Activated CD8-positive, alpha-beta T cell treated with anti-CD3 and anti-CD28 coated beads for 36 hours (primary cell): ENCODE measurements around the gene ASIC1. TPM values are rescaled to one million over a fixed set of nuclear protein-coding genes. Genes with fewer than 3 reads are reported as not detected.

Source experiments
- ATAC-seq: fragments of 200-7000 bp; cut with Tn5 transposase; one replicate; pipeline ENCODE4 v1.10.0; 2021; ENCODE audit warnings: mild to moderate bottlenecking, moderate library complexity
- CTCF ChIA-PET: fragments of 350-600 bp; sonication (Branson Sonifier 250); formaldehyde crosslinking; loops from one replicate; lab custom pipeline; 2021; ENCODE audit warnings: antibody characterized with exemption; lab: Charles Lee
- POLR2A ChIA-PET: fragments of 350-600 bp; sonication (Branson Sonifier 250); formaldehyde crosslinking; loops from one replicate; lab custom pipeline; 2021; ENCODE audit warnings: antibody characterized with exemption; lab: Charles Lee
- DNase-seq: peaks from one replicate; pipeline ENCODE4 v3.0.0-alpha.2; 2020
- H3K27ac Mint-ChIP-seq: one replicate; pipeline ENCODE4 v1.8.0; 2021; ENCODE audit warnings: mild to moderate bottlenecking, mixed read lengths
- H3K27me3 Mint-ChIP-seq: one replicate; pipeline ENCODE4 v1.8.0; 2021; ENCODE audit warnings: mixed read lengths
- H3K36me3 Mint-ChIP-seq: one replicate; pipeline ENCODE4 v1.8.0; 2021; ENCODE audit warnings: low read depth, mixed read lengths
- H3K4me1 Mint-ChIP-seq: one replicate; pipeline ENCODE4 v1.8.0; 2021; ENCODE audit warnings: low read depth, mixed read lengths
- H3K4me3 Mint-ChIP-seq: one replicate; pipeline ENCODE4 v1.8.0; 2021; ENCODE audit warnings: mild to moderate bottlenecking, moderate library complexity, mixed read lengths
- H3K9me3 Mint-ChIP-seq: one replicate; pipeline ENCODE4 v1.8.0; 2021; ENCODE audit warnings: mixed read lengths
- CTCF ChIP-seq: fragments of 200-600 bp; IDR thresholded peaks from one replicate; pipeline ENCODE4 v1.8.0; 2022; ENCODE audit warnings: antibody characterized with exemption, mild to moderate bottlenecking
- intact Hi-C: fragments of 100-400 bp; cut with micrococcal nuclease; formaldehyde crosslinking; loops from one replicate; pipeline ENCODE4 v1.10.0; 2022
- total RNA-seq, 2 experiments: library from RNA; stranded (reverse); gene quantifications; one replicate each; pipeline ENCODE4 v1.2.3, GENCODE V29; 2021

The ASIC1 gene
- 10 to 100 TPM; 14.3 to 17.3 TPM for total RNA-seq

- no peak for TF ChIP-seq CTCF
- peaks cover 18% of the 10 kb centered on the region for H3K27me3 Mint-ChIP-seq
- peak within 1 kb of the TSS; percentile 60 for H3K27ac Mint-ChIP-seq
- peak within 1 kb of the TSS; percentile 85 for H3K4me3 Mint-ChIP-seq
- ChIA-PET POLR2A (interaction anchor here (1.3 to 2.2 kb wide), 2 partner anchors 14 to 27 kb away, joined by 3 to 7 read pairs; partner anchors contain the start of gene SMARCD1), CTCF (interaction anchor here (0.9 to 22.9 kb wide), 15 partner anchors 9 to 190 kb away, joined by 3 to 299 read pairs (median 17); partner anchors contain the start of gene COX14)
- peaks cover 20% of the 10 kb centered on the region for H3K36me3 Mint-ChIP-seq
- ATAC-seq (peak; percentile 34), DNase-seq (peak; percentile 68)
- H3K9me3 Mint-ChIP-seq, result no peaks in the 10 kb centered on the region
- intact Hi-C loops, result loop anchor here (2.0 to 5.0 kb wide), 2 partner anchors 18 to 90 kb away; no protein-coding TSS in a partner anchor
- H3K4me1 Mint-ChIP-seq, result peaks cover 43% of the 10 kb centered on the region
Observed at GRCh38 chr12:50057000-50057841, at the start of gene ASIC1. TSS of gene ASIC1 (plus strand) at chr12:50057596. CDS start at chr12:50058767, 1,171 bp downstream.

GRCh38 chr12:50013361-50014147 lies 43.8 kb upstream of the ASIC1 start:
- intact Hi-C loops, result no loop called here
- DNase-seq (no peak), ATAC-seq (peak; percentile 42)
- H3K4me1 Mint-ChIP-seq, result peaks cover 9% of the 10 kb centered on the region
- H3K4me3 Mint-ChIP-seq, result no peak overlapping the region
- no peak for TF ChIP-seq CTCF
- ChIA-PET CTCF (interaction anchor here (1.1 to 2.9 kb wide), 6 partner anchors 9 to 301 kb away, joined by 3 to 11 read pairs (median 4); no protein-coding TSS in a partner anchor), POLR2A (interaction anchor here (0.9 kb wide), 1 partner anchor 9 kb away, joined by 4 read pairs; no protein-coding TSS in a partner anchor)
- H3K9me3 Mint-ChIP-seq, result no peaks in the 10 kb centered on the region
- peaks cover 31% of the 10 kb centered on the region for H3K36me3 Mint-ChIP-seq
- H3K27me3 Mint-ChIP-seq, result no peaks in the 10 kb centered on the region
- no peak overlapping the region for H3K27ac Mint-ChIP-seq

GRCh38 chr12:50014342-50014741 lies 43.1 kb upstream of the ASIC1 start:
- Mint-ChIP-seq H3K27me3 (no peaks in the 10 kb centered on the region), H3K4me1 (peaks cover 12% of the 10 kb centered on the region), H3K9me3 (no peaks in the 10 kb centered on the region), H3K4me3 (no peak overlapping the region), H3K36me3 (peaks cover 32% of the 10 kb centered on the region), H3K27ac (no peak overlapping the region)
- intact Hi-C loops, result no loop called here
- ATAC-seq (no peak), DNase-seq (no peak)
- CTCF ChIA-PET, result interaction anchor here (0.9 to 2.9 kb wide), 7 partner anchors 10 to 302 kb away, joined by 3 to 11 read pairs (median 3); no protein-coding TSS in a partner anchor
- TF ChIP-seq CTCF, result no peak
- POLR2A ChIA-PET, result interaction anchor here (0.9 kb wide), 1 partner anchor 10 kb away, joined by 4 read pairs; no protein-coding TSS in a partner anchor

GRCh38 chr12:50016501-50017475 lies 40.6 kb upstream of the ASIC1 start:
- POLR2A ChIA-PET, result interaction anchor here (0.9 kb wide), 1 partner anchor 26 kb away, joined by 3 read pairs; no protein-coding TSS in a partner anchor
- Mint-ChIP-seq H3K36me3 (peaks cover 23% of the 10 kb centered on the region), H3K27ac (no peak overlapping the region), H3K9me3 (no peaks in the 10 kb centered on the region), H3K27me3 (no peaks in the 10 kb centered on the region), H3K4me3 (no peak overlapping the region), H3K4me1 (peaks cover 17% of the 10 kb centered on the region)
- DNase-seq (no peak), ATAC-seq (no peak)
- intact Hi-C loops, result no loop called here
- no peak for TF ChIP-seq CTCF
- CTCF ChIA-PET, result interaction anchor here (0.6 to 3.7 kb wide), 9 partner anchors 9 to 587 kb away, joined by 3 to 13 read pairs (median 3); no protein-coding TSS in a partner anchor
